ENCODE data around the gene WNT1.

DNA sequence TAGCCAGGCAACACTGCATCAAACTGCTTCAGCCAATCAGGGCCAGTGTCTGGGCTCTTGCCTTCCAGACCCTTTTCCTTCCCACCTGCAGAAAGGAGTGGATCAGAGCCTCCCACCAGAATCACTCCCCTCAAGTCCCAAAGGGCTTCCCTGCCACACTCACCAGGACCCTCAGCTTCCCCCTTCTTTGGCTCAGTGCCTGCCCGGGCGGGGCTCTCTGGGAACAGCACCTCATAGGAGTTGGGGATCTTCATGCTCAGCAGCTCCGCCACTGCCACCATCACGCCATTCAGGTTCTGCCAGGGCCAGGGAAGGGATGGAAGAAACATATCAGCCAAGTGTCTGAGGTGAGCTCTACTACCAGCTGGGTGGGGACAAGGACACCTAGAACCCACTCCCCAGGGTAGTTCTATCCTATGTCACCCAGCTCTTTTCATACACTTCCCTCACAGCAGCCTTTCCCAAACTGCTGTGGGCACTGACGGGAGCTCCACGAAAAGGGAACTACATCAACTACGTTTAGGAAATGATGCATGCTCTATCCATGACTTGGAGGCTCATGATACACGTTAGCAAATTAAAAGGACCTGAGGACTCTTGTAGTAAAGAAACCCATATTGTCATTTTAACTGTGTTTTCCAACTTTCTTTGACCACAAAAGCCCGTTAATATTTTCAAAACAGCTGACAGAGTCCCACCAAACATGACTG lies 49.9 kb downstream of the WNT1 start:
- no peak for TF ChIP-seq ZFP36 (IDR thresholded peaks at IDR 0.05; ENCODE audit: low read depth, low read length, partially characterized antibody)
- TF ChIP-seq, protein P1, sequence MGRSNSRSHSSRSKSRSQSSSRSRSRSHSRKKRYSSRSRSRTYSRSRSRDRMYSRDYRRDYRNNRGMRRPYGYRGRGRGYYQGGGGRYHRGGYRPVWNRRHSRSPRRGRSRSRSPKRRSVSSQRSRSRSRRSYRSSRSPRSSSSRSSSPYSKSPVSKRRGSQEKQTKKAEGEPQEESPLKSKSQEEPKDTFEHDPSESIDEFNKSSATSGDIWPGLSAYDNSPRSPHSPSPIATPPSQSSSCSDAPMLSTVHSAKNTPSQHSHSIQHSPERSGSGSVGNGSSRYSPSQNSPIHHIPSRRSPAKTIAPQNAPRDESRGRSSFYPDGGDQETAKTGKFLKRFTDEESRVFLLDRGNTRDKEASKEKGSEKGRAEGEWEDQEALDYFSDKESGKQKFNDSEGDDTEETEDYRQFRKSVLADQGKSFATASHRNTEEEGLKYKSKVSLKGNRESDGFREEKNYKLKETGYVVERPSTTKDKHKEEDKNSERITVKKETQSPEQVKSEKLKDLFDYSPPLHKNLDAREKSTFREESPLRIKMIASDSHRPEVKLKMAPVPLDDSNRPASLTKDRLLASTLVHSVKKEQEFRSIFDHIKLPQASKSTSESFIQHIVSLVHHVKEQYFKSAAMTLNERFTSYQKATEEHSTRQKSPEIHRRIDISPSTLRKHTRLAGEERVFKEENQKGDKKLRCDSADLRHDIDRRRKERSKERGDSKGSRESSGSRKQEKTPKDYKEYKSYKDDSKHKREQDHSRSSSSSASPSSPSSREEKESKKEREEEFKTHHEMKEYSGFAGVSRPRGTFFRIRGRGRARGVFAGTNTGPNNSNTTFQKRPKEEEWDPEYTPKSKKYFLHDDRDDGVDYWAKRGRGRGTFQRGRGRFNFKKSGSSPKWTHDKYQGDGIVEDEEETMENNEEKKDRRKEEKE (IDR thresholded peaks at IDR 0.05; ENCODE audit: borderline replicate concordance in 1 of 2, control insufficient read depth in 1 of 2, low read depth in 2 of 2, low read length in 1 of 2) = no peak

Measured in K562 (cell line).